Astrocyte of the spinal cord (primary cell): ENCODE results near the gene ERN1.

Experiments used
- DNase-seq: peaks from one replicate; pipeline ENCODE4 v3.0.0; 2011; ENCODE audit warnings: low read depth, low spot score
- H3K4me3 ChIP-seq: 2 replicates; pipeline ENCODE4 v1.5.1; 2011; ENCODE audit warnings: low read depth, mild to moderate bottlenecking, low read length, moderate library complexity
- in situ Hi-C: cut with HindIII; loops from 2 replicates; pipeline ENCODE4 v1.10.0; 2017; ENCODE audit warnings: low sequenced_read_pairs
- TF ChIP-seq, protein P1 (sequence below): IDR thresholded peaks from 2 replicates; pipeline ENCODE4 v1.5.1; 2012; ENCODE audit warnings: low read depth, mild to moderate bottlenecking, low read length, inconsistent platforms

The ERN1 gene

DNA sequence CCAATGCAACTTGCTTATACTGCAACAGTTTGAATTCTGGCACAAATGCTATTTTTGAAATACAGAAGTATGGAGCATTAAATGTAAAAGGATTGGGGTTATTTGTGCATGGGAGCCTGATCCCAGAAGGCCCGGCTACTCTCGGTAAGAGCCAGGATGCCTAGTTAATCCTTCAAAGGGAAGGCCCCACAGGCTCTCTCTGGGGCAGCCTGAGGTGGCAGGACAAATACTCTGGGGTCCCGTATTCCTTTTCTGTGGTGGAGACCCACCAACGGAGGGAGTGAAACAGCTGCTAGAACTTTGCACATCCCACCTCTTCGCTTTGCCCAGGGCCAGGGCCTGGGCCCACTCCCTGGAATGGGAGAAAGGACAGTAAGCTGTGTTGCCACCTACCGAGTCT lies 30.4 kb downstream of the ERN1 start:
- TF ChIP-seq, protein P1, sequence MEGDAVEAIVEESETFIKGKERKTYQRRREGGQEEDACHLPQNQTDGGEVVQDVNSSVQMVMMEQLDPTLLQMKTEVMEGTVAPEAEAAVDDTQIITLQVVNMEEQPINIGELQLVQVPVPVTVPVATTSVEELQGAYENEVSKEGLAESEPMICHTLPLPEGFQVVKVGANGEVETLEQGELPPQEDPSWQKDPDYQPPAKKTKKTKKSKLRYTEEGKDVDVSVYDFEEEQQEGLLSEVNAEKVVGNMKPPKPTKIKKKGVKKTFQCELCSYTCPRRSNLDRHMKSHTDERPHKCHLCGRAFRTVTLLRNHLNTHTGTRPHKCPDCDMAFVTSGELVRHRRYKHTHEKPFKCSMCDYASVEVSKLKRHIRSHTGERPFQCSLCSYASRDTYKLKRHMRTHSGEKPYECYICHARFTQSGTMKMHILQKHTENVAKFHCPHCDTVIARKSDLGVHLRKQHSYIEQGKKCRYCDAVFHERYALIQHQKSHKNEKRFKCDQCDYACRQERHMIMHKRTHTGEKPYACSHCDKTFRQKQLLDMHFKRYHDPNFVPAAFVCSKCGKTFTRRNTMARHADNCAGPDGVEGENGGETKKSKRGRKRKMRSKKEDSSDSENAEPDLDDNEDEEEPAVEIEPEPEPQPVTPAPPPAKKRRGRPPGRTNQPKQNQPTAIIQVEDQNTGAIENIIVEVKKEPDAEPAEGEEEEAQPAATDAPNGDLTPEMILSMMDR: no peak
- in situ Hi-C loops: no loop called here
- H3K4me3 ChIP-seq: no peak overlapping the region
- no peak for DNase-seq

DNA sequence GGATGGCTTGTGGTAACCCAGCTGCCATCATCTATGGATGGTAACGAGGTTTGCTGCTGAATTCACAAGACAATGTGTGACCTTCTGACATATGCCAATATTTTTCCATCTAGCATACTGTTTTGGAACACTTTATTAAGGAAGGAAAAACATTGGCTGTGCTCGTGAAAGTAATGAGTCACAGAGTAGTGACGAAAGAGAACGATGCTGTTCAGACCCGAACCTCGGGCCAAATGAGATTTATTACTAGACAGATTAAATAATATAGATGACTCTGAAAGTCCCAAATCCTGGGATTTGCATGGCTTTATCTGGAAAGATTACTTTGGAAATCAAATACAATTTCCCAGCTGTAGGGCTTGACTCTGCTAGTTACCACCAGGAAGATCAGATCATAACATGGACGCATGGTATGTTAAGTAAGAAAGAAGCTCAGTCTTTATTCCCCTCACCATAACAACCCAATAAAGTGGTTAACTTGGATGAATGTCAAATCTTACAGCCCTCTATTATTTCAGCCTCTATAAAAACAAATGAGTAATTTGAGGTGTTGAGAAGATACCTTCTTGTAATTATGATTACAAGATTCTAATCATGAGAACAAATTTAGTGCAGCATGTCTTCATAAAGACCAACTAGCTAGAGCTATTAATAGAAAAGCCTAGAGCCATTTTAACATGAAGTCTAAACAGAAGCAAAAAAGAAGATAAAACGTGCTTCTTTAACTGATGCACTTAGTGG lies 32.6 kb downstream of the ERN1 start:
- in situ Hi-C loops: no loop called here
- no peak overlapping the region for H3K4me3 ChIP-seq
- TF ChIP-seq, protein P1: no peak
- DNase-seq: peak; percentile 53

GRCh38 chr17:64096037-64096436 lies 33.9 kb downstream of the ERN1 start:
- TF ChIP-seq, protein P1: no peak
- DNase-seq: no peak
- in situ Hi-C loops: no loop called here
- H3K4me3 ChIP-seq: no peak overlapping the region

- no peak for DNase-seq
- H3K4me3 ChIP-seq: no peak overlapping the region
- TF ChIP-seq, protein P1: no peak
- in situ Hi-C loops: no loop called here
These were observed 34.6 kb downstream of the ERN1 start for GRCh38 chr17:64095144-64095882.

- TF ChIP-seq, protein P1: no peak
- no peak overlapping the region for H3K4me3 ChIP-seq
- no peak for DNase-seq
- in situ Hi-C loops: no loop called here
These were observed 35.5 kb downstream of the ERN1 start for GRCh38 chr17:64094412-64094811.

- in situ Hi-C loops: no loop called here
- H3K4me3 ChIP-seq: no peak overlapping the region
- DNase-seq: no peak
- TF ChIP-seq, protein P1: no peak
These were observed 36.9 kb downstream of the ERN1 start for GRCh38 chr17:64092952-64093451.
